NCI-H446 treated with DMSO at 0.1 percent for 48 hours (cell line): ENCODE results near the gene ISG20L2.

ENCODE experiments used
- DNase-seq: peaks from one replicate; lab custom pipeline; 2025; lab: John Stamatoyannopoulos, UW

The ISG20L2 gene

DNA sequence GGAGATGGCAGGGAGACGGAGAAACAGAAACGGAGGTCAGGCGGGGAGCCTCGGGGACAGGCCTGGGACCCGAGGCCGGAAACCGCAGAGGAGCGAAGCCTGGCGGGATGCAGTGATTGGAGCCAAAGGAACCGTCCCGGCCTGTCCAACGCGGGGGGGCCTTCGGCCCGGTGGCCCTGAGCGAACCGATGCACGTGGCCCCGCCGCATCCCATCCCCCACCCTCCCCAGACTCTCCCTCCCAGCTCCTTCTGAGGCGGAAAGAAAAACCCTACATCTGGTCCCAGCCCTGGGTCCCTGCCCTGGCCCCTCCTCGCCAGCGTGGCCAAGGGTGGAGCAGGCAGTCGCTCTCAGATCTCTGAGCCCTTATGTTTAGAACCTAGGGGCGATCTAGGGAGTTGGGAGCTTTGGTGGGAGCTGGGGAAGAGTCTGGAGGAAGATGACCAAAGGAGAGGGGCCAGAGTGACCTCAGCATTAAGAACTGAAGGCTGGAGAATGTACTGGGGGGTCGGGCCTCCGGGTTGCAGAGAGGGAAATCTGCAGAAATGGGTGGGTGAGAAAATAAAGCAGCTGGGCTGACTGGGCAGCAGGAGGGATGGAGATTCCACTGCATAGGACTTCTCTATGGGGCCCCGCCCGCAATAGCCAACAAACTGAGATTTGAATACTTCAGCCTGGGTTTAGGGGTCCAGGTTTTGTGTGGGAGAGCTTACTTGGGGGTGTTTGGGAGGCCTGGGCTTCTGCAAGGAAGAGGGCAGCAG, 21.7 kb downstream of the ISG20L2 start:
- no peak for DNase-seq

- no peak for DNase-seq
Observed at GRCh38 chr1:156705918-156706656, 22.5 kb downstream of the ISG20L2 start.

- no peak for DNase-seq
Observed at GRCh38 chr1:156705321-156705917, 23.1 kb downstream of the ISG20L2 start, which contains the start of gene CRABP2. CRABP2 (minus strand) TSS chr1:156705583; CDS start chr1:156705446, 137 bp downstream.

DNA sequence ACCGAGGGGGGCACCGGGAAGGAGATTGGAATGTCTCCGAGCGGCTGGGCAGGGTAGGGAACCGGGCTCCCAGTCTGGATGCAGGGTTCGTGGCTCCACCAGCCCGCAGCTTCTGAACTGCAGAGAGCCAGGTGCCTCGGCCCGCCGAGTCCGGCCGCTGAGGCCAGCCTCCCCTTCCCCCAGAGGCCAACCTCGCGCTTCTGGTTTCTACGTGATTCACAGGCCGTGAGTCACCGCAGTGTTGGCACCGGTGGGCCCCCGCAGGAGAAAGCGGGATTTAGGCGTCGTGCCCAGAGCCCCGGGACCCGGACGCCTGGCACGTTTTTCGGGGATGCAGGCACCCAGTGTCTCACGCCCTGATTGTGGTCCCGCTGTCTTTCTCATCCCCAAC, 23.6 kb downstream of the ISG20L2 start:
- DNase-seq: no peak

- no peak for DNase-seq
Observed at GRCh38 chr1:156704166-156704711, 24.3 kb downstream of the ISG20L2 start.

DNA sequence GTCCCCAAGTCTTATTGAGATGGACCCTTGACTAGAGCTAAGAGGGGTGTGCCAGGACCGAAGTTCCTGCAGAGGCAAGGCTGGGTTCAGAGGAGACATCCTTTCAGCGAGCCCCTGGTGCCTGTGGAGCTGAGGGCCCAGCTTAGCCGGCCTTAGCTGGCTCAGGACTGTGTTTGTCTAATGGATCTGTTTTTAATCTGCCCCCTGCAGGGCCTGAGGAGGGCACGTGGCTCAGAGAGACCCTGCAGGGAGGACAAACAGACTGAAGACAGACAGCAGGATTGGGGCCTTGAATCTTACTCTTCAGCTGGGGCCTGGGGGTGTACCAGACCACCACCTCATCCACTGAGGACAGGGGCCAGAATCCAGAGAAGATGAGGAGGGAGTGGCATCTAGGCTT, 24.8 kb downstream of the ISG20L2 start:
- DNase-seq: no peak

DNA sequence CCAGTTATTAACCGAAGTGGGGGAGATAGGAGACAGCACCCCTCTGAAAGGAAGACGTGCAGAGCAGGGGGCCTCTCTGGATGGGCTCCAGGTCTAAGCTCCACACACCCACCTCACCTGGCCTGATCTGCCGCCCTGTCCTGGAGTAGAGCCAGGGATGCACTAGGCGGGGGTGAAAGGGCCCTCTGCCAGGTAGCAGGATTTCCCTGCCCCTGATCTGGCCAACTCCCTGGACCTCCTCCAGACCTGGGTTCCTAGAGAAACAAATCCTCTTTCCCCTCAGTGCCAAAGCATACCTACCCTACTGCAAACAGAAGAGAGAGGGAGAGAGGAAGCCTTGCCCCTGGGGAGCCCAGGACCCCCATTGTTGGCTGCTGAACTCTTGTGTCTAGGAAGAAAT, 25.2 kb downstream of the ISG20L2 start:
- no peak for DNase-seq

GRCh38 chr1:156700736-156701531, 27.6 kb downstream of the ISG20L2 start:
- no peak for DNase-seq

DNA sequence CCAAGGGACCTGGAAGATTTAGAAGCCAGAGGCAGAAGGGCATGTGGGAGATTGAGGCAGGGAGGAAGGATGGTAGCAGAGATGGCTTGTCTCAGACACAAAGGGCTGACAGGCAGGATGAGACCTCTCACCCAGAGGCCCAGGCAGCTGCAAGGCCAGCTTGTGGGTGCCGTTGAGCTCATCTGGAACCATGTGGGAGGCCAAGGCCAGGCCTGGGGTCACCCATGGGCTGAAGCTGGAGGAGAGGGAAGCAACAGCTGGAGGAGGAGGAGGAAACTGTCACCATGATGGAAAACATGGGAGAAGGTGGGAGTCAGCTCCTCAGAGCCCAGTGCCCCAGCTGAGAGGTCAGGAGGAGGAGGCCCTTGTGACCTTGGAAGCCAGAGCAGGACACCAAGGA, 29.6 kb downstream of the ISG20L2 start:
- no peak for DNase-seq

DNA sequence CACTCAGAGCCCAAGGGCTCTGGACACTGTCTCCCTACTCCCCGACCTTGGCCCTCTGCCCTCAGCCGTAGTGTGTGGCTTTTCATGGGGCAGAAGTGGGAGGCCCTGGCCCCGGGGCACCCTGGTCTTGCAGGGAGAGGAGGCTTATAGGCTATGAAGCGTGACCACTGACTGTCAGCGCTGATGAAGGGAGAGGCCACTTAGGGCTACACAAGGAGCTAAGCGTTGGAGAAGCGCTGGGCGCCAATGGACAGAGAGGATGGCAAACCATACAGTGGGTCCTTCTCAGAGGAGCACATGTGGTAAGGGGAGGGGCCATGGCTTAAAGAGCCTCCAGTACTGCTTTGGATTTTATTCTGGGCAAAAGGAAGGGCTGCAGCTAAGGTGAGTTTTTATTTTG, 31.1 kb downstream of the ISG20L2 start:
- no peak for DNase-seq

GRCh38 chr1:156696755-156697154, 31.8 kb downstream of the ISG20L2 start:
- DNase-seq: no peak

GRCh38 chr1:156694690-156694962, 33.9 kb downstream of the ISG20L2 start:
- no peak for DNase-seq

DNA sequence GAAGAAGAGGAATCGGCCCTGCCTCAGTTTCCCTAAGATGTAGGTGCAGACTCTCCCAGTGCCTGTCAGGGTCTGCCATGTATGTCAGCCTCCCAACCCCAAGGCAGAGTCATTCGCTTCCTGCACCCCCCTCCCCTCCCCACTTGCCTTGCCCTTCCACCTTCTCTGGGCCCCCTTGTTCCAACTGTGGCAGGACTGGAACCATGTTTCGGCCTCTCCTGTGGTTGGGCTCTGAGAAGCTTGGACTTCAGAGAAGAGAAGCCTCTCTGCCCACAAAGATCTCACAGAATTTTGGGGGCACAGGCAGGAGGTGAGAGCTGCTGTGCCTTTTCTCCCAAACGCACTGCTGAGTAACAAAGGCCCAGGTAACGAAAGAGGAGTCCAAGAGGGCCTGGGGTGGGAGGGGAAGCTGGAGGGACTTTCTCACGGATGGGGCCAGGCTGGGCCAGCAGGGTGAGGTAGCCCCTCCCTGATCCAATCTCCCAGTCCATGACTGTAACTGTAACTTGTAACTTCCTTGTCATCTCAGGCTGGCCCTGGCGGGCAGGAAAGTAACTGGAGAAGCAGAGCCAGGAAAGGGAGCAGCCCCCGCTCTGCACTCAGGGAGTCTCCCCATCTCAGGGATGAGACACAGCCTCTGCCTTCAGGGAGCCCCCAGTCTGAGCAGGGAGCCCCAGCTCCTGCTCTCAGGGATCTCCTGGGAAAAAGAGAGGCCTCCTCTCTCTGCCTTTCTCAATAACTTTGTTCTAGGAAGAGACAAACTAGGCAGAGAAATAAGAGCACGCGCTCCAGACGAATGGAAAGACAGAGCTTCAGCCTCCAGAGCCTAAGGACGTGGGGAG, 34.5 kb downstream of the ISG20L2 start:
- no peak for DNase-seq

DNA sequence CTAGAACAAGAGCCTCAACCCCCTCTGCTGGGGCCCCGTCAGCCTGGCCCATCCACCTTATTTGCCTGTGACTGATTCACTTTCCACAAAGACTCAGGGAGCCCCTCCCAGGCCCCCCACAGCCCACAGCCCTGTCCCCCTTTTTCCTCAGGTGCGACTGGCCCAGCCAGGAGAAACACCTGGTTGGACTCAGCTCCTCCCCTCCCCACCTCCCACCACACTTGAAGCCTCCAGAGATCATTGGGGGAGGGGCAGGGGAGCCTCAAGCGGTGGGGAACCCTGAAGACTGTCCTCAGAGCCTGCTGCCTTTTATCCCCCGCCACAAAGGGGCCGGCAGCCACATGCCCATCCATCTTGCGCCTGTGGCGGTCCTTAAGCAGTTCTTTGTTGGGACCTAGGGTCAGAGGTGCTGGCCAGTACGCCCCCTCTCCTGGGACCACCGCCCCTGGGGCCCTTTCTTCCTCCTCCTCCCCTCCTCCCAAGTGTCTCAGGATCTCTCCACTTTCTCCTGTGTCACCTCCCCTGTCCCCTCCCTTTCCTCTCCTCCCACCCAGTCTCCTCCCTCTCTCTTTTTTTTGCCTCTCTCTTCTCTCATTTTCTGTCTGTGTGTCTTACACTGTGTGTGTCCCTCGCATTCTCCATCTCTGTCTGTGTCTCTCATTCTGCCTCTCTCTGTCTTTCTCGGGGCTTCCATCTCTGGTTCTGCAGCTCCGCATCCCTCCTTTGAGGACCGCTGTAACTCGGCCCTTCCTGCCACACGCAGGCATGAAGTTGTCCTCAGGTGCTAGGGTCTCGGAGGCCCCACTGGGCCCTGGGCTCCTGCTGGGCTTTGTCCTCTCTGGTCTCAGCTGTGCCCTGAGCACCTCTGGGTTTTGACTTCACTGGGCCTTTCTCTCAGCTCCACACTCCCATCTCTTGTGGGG, 35.4 kb downstream of the ISG20L2 start:
- DNase-seq: no peak

- DNase-seq: no peak
Observed at GRCh38 chr1:156692441-156692924, 36.1 kb downstream of the ISG20L2 start.

GRCh38 chr1:156691665-156692440, 36.7 kb downstream of the ISG20L2 start:
- DNase-seq: no peak

DNA sequence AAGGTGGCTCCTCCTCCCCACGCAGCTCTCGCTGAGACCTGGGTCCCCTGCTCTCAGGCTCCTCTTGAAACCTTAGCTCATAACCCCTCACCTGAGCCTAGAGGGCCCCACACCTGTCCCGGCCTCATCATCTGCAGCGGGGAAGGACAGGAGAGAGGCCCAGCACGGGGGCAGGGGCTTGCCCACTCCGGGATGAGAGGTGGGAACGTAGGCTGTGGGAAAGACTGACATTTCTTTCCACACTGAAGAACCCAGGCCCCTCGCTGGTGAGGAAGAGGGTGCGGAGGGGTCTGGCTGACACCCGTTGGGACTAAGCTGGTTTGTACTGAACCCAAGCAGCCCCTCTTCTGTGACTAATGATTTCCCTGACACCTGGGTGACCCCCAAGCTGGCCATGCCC, 37.4 kb downstream of the ISG20L2 start:
- DNase-seq: no peak

GRCh38 chr1:156690675-156691036, 37.9 kb downstream of the ISG20L2 start:
- DNase-seq: no peak

- DNase-seq: no peak
Observed at GRCh38 chr1:156689953-156690674, 38.5 kb downstream of the ISG20L2 start.
